GM12873 (cell line): ENCODE data around the gene GLIS2.

Experiments used
- TF ChIP-seq, protein P1 (sequence below): IDR thresholded peaks from 2 replicates; pipeline ENCODE4 v1.5.1; 2012; ENCODE audit warnings: low read depth, mild to moderate bottlenecking, moderate library complexity, low read length, control low read depth; ENCODE audit not compliant: insufficient read depth; ENCODE audit errors: missing control alignments

Gene GLIS2

DNA sequence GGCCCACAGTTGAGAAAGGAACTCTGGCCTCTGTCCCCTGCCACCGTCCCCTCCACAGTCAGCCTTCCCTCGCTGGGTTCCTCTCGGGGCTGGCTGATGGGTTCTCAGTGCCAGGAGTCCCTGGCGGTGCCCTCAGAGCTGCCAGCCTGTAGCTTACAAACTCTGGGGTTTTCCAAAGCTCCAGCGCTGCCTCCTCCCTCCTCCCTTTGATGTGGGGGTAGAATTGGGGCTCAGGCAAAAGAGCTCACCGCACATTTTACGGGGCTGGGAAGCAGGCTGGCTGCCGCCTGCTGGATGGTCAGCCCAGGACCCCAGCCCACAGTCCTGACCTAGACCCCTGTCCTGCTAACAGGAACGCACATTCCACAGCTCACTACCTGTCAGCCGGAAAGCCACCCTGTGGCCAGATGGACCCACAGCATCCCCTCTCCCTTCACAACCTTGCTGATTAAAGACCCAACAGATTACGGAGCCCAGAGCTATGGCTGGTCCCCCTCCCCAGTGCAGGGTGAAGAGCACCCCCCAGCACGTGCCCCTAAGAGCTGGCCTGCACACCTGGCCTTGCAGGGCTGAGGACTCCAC lies 61.8 kb downstream of the GLIS2 start:
- TF ChIP-seq, protein P1, sequence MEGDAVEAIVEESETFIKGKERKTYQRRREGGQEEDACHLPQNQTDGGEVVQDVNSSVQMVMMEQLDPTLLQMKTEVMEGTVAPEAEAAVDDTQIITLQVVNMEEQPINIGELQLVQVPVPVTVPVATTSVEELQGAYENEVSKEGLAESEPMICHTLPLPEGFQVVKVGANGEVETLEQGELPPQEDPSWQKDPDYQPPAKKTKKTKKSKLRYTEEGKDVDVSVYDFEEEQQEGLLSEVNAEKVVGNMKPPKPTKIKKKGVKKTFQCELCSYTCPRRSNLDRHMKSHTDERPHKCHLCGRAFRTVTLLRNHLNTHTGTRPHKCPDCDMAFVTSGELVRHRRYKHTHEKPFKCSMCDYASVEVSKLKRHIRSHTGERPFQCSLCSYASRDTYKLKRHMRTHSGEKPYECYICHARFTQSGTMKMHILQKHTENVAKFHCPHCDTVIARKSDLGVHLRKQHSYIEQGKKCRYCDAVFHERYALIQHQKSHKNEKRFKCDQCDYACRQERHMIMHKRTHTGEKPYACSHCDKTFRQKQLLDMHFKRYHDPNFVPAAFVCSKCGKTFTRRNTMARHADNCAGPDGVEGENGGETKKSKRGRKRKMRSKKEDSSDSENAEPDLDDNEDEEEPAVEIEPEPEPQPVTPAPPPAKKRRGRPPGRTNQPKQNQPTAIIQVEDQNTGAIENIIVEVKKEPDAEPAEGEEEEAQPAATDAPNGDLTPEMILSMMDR = peak; percentile 11

GRCh38 chr16:4378161-4378666 lies 62.3 kb downstream of the GLIS2 start:
- TF ChIP-seq, protein P1 = no peak

DNA sequence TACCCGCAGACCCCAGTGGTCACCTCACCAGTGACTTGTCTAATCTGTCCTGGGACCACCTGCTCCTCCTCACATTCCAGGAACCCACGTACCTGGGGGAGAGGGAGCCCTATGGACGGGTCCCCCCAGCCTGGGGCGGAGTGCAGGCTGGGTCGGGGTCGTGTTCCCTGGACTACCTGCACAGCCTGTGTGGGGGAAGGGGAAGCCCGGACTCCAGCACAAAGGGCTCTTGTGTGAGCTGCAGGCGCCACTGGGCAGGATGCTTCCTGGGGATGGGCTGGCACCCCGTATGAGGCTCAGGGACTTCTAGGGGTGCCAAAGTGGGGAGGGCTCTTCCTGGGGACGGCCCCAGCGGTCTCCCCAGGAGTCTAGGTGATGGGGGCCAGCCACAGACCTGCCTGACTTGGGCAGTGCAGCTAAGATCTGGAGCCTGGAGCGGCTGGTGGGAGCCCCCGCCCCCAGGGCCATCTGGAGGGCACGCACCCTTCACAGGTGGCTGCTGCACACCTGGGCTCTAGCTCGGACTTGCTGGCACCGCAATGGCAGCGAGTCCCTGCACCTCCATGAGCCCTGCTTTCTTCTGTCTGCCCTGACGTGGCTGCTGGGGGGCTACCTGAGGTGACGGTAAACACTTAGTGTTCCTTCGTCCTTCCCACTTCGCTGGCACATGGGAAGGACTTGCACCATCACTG lies 63.3 kb downstream of the GLIS2 start:
- TF ChIP-seq, protein P1 = no peak

GRCh38 chr16:4380119-4381063 lies 64.5 kb downstream of the GLIS2 start:
- TF ChIP-seq, protein P1 = no peak

GRCh38 chr16:4381072-4381934 lies 65.4 kb downstream of the GLIS2 start:
- TF ChIP-seq, protein P1 = no peak

DNA sequence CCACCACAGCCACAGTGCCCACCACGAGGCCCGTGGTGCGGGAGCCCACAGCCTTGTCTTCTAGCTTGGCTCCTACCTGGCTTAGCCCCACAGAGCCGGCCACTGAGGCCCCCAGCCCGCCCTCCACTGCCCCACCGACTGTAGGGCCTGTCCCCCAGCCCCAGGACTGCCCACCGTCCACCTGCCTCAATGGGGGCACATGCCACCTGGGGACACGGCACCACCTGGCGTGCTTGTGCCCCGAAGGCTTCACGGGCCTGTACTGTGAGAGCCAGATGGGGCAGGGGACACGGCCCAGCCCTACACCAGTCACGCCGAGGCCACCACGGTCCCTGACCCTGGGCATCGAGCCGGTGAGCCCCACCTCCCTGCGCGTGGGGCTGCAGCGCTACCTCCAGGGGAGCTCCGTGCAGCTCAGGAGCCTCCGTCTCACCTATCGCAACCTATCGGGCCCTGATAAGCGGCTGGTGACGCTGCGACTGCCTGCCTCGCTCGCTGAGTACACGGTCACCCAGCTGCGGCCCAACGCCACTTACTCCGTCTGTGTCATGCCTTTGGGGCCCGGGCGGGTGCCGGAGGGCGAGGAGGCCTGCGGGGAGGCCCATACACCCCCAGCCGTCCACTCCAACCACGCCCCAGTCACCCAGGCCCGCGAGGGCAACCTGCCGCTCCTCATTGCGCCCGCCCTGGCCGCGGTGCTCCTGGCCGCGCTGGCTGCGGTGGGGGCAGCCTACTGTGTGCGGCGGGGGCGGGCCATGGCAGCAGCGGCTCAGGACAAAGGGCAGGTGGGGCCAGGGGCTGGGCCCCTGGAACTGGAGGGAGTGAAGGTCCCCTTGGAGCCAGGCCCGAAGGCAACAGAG lies 66.3 kb downstream of the GLIS2 start:
- TF ChIP-seq, protein P1 = no peak
